ENCODE measurements around the gene NFIA.

Gene NFIA

DNA sequence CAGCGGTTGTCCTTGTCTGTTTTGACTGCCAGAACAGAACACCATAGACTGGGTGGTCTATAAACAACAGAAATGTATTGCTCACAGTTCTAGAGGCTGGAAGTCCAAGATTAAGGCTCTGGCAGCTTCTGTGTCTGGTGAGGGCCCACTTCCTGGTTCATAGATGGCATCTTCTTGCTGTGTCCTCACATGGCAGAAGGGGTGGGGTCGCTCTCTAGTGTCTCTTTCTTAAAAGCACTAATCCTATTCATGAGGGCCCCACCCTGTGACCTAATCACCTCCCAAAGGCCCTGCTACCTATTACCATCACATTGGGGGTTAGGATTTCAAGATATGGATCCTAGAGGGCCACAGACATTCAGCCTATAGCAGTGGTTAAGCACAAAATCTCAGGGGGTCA is 304.4 kb downstream of the NFIA start:
- DNase-seq, result no peak

DNA sequence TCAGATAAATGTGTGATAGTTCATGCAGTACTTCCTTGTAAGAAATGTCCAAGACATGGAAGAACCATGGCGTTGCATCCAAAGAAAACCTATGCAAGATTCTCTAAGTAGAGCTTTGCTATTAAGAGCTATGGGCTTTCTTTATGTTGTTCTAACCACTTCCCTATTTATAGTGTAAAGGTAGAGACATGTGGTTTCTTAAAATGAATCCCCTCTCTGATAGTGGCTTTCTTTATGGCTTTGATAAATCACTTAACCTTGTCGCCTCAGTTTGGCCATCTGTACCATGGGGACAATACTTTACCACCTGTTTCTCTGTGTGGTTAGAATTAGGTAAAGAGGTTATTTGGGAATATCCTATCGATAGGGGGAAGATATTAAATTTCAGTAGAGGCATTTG is 305.5 kb downstream of the NFIA start:
- DNase-seq, result no peak

DNA sequence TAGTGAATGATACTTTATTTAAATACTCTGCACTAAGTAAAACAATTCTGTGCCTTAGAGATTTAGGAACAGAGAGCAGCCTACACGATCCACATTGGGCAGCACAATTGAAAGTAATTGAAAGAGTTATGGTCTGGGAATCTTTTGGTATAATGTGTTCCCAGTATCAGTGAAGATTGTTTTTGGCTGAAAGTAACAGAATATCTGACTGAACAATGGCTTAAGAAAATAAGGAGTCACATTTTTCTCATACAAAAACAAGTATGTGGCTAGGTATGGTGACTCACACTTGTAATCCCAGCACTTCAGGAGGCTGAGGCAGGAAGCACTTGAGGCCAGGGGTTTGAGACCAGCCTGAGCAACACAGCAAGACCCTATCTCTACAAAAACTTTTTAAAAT is 306.2 kb downstream of the NFIA start:
- DNase-seq, result no peak

DNA sequence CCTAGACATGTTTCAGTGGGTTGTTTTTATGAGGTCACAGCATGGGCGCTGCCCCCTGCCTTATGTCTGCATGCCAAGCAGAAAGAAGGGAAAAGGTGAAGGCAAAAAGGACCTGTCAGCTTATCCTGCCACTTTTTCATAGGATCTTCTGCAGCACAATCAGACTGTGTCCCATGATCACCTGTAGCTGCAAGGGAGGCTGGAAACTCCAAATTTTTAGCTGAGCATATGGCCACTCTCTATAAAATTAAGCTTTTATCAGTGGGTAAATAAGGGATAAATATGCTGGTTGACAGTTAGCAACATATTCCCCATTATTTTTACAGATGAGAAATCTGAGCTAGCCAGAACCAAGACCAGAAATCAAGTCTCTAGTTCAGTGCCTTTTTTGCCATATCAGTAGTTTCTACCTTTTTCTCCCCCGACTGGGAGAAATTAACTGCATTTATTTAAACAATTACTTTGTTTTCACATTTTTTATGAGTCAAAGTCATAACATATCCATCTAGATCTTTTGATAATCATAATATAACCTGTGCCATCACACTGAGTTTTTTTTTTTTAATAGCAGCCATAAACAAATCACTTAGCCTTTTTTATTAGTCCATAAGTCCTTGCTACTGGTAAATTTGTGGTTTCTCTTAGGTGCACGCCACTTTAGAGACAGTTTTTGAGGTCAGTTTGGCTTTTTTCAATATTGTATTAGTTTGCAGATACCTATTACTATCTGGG is 307.0 kb downstream of the NFIA start:
- DNase-seq, result no peak

DNA sequence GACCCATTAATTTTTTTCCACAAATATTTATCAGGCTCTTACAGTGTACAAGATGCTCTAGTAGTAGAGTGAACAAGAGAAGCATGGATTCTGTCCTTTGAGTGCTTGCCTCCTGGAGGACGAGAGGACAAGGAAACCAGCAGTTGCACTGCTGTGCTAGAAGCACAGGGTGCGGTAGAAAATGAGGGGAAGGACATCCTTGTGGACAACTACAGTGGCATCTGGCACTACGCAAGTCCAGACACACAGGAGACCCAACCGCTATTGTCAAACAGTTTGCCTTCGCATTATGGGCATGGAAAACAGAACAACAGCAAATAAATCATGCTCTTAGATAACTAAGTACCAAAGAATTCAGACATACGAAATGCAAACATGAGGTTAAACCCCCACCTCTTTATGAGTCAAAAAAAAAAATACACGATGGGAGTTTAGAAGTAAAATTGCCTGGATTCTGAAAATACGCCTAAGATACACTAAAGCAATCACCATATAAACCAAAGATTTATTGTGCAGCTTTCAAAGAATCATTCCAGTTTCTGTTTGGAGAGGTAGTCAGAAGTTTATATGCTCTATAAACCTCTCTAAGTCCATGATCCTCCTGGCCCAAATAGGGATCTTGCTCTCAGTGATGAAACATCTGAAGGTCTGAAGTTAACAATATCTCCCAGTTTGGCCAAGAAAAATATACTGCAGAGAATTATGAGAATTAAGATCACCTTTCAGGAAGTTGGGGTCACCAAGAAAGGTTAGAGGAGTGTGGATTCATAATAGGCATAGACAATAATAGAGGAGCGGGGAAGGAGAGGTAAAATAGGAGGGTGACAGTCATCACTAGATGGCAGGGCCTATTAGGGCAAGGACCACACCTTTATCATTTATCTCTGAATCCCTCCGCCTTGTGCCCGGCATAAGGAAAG is 307.8 kb downstream of the NFIA start:
- DNase-seq, result no peak

DNA sequence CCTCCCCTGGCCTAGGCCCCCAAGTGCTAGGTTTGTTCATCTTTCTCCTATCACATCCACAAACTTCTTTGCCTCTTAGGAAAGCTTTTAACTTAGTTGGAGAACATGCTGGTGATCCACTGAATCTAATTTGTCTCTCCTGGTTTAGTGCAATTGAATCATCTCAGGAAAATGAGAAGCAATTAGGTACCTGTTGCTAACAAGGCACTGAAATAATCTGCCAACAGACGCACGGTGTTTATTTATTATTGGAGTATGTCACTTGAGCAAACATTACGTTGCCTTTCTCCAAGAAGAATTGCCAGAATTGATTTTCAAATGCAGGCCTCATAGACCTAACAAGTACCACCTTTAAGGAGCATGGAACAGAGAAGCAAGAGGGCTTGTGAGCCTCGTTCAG is 309.4 kb downstream of the NFIA start:
- DNase-seq, result no peak

DNA sequence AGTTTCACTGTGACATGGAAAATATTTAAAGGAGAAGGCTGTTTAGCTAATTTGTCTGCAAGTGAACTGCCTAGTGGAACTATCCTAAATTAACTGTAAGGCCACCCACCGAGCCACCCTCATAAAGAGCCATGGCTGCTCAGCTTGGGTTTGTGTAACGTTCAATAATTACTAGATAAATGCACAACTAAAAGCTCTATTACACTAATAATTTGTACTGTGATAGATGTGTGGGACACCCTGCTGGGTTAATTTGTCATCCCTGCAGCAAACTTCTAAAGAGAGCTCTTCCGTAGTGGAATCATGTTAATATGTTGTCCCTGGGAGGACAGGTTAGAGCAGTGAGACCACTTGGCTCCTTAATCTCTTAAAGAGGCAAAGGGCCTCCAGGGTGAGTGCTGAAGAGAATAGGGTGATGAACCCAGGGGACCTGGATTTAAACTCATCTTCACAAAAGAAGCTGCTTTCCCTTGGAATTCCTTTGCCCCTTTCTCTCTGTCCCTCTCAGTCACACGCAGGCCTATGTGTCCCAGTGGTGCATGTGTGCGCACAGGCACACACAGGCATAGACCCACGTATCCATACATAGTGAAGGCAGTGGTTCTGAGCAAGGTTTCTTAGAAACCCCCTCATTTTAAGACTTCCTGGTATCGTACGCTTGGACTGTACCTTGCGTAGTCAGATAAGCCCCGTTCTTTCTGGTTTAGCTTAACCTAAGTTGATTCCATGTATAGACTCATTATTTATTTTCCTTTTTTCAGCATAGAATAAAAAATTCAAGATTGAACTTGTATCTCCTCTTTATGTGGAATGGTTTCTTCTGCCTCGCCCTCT is 310.3 kb downstream of the NFIA start:
- no peak for DNase-seq

DNA sequence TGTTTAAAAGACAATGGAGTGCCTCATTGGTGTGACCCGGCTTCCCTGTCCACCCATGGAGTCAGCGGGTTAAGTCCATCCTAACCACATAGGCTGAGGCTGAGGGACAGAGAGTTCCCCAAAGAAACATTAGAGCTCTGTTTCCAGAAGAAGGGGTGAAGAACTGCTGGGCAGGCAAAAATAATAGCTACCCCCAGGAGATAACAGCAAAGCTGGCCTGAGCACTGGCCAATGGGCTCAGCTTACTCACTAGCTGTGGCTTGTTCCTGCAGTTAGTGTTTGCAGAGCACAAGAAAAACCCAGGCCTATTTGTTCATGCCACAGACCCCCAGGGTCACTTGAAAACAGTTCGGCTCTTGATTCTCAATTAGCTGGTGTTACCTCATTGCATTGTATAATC is 311.2 kb downstream of the NFIA start:
- DNase-seq, result no peak

DNA sequence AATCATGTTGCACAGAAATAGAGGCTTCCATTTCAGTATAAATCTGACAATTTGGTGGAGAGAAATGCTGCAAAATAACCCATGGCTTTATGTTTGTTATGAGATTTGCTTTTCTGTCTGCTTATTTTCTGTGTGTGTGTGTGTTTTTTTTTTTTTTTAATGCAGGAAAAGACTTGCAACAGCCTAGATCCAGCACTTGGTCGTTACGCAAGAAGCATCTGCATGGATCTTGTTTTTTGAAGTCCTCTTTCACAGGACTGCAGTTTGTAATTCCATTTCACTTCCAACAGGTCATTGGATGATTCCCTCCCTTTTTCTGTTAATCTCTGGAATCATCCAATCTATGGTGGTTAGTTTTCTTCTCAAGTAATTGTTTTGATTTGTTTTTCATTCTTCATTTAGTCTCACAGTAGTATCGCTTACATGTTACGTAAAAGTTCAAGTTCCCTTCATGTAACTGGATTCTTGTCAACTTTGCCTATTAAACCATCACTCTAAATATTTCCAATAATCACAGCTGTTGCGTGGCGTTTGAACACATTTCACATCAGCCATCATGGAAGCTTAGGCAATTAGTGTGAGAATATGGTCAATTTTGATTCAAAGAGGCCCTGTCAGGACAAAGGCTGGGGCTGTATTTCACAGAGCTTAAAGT is 312.9 kb downstream of the NFIA start:
- DNase-seq, result no peak

DNA sequence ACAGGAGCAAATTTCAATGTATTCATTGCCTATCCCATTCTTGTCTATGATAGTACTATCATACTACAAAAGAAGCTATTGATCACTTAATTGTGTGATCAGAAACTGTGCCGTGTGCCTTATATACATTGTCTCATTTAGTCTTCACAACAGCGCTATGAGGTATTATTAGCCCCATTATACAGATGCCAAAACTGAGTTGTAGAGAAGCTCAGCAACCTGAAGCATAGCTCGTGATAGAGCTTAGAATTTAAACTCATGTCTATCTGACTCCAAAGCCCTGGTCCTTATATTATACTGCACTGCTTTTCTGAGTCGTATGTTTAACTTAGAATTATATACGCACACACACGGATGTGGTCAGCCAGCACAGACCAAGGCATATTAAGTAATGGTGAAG is 315.1 kb downstream of the NFIA start:
- DNase-seq, result no peak

DNA sequence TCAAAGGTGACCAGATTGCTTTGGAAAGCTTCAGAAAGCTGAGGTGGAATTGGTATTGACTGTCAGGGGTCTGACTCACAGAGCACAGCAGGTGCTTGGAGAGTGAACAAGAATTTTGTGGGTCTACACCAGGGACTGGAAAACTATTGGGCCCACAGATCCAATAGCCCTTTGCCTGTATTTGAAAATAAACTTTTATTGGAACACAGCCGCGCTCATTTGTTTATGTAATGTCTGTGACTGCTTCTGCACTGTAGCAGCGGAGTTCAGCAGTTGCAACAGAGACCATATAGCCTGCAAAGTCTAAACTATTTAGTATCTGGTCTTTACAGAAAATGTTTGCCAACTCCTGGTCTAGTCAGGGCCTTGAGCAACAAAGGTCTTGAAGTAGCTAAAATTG is 315.6 kb downstream of the NFIA start:
- no peak for DNase-seq

DNA sequence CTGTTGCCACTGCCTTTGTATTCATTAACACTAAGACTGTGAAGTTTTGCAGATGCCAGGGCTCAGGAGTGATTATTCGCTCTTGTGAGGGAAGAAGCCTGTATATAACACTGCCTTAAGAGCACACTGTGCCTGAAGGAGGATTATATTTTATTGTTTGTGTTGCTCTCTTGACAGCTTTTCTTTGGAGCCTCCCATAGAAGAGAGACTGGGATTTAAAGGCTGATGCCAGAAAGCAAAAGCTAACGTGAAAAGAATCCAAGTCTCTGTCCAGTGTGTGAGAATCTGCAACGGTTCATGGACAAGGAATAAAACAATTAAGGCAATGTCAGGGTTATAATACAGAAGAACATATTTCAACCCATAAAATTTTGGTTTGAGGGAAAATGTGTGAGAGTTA is 316.8 kb downstream of the NFIA start:
- no peak for DNase-seq

DNA sequence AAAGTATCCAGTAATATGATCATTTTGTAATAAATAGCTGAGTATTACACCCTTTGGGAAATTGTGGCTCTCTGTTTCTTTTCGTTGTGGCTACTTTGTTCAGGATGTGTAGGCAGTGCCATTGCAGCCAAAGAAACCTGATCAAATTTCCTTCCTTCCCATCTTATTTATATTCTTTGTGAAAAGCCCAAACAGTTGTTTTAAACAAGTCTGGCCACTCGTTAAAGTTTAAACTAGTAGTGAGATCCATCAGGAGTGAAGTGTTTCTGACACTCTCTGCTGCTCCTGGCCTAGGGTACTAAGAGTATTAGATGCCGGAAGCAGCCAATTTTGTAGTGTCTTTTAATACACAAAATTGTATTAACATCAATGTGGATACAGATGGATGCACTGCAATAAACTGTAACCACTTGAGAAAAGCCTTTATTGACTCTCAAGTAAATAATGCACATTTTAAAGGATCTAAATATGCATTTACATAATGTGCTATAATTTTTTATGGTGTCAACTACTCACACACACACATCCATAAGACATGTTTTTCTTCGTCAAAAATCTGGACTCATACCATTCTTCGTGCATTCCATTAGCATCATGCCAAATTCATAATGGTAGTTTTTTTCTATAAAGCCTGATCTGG is 317.9 kb downstream of the NFIA start:
- DNase-seq, result no peak

DNA sequence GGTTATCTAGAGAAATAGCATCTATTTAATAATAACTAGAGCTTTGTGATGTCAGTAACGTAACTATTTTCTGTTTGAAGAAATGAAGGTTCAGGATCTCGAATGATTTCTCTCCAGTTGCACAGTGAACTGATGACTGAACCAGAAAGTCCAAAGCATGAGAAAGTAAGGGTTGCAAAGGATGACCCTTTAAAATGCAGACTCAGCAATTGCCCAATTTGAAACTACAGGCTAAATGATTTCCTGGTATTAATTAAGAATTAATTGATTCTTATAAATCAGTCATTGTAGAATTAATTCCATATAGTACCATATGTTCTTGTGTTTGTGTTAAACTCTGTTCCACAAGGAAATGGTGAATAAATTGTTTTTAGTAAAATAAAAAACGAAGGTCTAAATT is 318.6 kb downstream of the NFIA start:
- DNase-seq, result no peak

DNA sequence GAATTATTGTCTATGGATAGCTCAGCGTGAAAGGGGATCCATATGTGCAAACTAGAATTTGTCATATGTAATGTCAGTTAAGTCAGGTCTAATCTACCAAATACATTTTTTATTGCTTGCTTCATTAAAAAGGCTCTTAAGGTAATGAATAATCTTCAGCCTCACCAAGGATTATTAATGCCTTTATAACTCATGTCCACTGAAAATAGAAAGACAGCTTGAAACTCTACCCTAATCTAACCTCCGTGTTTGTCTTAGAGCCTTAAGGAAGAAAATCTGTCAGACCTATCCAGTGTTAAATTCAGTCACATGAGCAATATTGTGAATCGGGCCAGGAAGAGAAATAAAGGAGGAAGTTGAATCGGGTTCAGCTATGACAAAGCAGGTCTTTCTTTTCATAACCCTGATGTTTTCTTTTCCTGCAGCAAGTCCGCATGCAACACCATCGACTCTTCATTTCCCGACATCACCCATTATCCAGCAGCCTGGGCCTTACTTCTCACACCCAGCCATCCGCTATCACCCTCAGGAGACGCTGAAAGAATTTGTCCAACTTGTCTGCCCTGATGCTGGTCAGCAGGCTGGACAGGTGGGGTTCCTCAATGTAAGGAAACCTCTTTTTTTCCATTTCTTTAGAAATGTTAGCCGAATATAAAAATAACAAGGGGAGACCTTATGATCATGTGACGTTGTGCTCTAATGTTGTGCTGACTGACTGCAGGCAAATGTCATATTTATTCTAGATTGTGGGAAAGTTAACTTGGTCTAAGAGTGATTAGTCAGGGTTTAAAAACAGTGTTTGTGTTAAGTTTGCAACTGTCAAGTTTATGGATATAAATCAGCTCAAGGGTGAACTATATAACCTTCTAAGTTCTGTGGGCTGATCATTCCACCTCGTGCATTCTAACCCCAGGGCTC is 321.6 kb downstream of the NFIA start:
- DNase-seq, result no peak

DNA sequence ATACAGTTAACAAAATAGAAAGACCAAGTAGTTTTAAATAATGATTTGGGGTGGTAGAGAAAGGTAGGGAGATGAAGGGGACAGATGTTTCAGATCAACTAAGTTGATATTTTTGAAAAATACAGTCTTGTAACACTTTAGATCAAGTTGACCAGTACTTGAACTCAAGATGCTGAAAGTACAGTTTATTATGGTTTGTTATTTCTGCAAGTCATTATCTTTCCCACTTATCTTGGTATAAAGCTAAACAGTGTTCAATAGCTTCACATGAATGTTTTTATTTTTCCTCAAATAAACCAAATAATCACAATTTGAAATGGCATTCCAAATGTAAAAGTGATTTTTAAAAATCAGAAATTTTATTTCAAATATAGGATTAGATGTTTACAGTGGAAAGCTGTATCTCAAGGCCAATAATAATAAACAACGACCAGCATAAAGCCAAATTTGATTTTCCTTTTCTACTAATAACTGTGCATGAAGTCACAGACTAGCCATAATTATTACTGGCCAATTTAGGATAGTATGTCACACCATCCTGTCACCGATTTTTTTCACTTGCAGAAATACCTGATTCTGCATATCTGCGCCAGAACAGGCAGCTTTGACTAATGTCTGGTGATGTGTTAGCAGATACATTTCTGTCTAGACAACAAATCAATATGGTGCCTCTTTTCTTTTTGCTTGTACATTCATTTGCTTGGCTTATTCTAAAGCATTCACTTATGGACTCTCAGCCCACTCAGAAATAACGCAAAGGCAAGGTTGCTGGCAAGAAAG is 322.4 kb downstream of the NFIA start:
- DNase-seq, result no peak

DNA sequence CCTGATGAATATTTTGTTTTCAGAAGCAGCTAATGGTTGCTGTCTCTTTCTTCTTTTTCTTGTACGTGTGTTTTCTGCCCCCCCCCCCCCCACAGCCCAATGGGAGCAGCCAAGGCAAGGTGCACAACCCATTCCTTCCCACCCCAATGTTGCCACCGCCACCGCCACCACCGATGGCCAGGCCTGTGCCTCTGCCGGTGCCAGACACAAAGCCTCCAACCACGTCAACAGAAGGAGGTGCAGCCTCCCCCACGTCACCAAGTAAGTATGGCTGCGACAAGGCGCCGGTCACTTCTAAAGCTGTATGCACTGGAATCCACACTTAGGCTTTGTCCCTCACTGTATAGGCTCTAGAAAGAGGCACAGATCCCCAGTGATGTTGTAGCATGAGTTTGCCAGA is 324.1 kb downstream of the NFIA start:
- DNase-seq, result no peak

DNA sequence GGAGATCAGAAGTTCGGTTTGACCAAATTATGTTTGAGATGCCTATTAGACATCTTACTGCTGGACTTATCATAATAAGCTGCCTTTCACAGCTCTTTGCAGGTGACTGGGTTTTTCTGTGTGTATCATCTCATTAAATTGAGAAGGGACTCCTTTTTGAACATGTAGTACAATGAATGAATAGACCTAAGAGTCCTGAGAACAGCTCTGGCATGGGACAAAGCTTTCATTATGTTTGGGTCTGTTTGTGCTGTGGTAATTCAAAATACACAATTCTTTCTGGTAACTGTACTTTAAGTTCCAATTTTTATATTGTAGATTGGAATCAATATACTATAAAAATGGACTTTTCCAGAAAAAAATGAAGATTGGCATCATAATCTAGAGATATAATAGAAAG is 330.2 kb downstream of the NFIA start:
- DNase-seq, result no peak

DNA sequence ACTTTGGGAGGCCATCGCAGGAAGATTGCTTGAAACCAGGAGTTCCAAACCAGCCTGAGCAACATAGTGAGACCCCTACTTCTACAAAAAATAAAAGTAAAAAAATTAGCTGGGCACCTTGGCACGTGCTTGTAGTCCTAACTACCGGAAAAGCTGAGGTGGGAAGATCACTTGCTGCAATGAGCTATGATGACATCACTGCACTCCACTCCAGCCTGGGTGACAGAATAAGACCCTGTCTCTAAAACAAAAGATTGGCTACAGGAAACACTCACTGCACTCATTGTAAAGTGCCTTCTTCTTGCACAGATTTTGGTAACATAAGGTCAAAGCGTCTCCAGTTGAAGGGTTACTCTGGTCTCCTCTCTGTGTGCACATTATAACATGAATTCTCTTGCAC is 336.8 kb downstream of the NFIA start:
- no peak for DNase-seq

DNA sequence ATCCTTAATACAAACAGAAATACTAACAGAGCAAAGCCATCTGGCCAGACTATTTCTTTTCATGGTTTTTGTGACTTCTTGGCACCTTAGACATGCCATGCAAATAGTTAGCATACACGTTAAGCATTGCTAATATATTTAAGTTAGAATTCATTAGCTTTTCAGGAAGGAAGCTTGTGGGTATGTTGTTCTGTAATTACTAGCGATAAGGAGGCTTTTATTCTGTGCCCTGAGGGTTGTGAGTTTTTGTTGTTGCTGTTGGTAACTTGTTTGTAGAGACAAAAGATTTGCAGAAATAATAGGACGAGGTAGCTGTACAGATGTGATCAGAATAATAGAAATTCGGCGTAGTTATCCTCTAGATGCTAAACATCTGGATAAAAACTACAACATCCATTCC is 337.3 kb downstream of the NFIA start:
- no peak for DNase-seq

DNA sequence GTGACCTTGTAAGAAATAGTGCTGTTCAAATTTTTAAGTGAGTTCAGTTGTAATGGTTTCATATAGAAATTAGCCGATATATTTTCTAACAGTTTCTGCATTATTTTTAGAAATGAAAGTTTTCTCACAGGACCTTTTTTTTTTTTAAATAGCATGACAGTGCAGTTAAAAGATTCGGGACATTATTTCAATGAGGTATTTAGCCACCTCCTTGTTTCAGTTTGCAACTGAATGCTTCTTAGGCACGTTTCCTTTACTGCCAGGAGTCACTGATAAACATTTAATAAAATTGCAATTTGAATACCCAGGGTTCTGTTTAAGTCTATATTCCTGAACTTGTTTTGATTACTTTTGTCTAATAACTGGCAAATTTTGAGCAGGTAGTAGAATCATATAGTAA is 337.9 kb downstream of the NFIA start:
- DNase-seq, result no peak
